ENCODE measurements around the gene WWOX.

Gene WWOX

DNA sequence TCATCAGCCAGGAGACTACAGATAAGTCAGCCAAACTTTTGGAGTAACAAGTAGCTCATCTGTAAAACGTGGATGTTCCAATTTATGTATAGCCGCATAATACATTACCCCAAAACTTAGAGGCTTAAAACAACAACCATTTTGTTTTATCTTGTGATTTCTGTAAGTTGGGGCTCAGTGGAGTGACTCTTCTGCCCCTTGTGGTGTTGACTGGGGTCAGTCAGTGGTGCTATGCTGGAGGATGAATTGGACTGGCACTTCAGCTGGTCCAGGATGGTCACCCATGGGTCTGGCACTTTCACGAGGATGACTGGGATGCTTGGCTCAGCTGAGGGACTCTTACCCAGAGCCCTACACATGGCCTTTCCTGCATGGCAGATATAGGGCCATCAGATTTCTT lies 172.5 kb downstream of the WWOX start:
- TF ChIP-seq MYC (IDR thresholded peaks at IDR 0.05; ENCODE audit: low read depth, low read length) (no peak), POLR2A (IDR thresholded peaks at IDR 0.05; ENCODE audit: extremely low read depth, insufficient read length) (no peak)
- TF ChIP-seq, protein P1, sequence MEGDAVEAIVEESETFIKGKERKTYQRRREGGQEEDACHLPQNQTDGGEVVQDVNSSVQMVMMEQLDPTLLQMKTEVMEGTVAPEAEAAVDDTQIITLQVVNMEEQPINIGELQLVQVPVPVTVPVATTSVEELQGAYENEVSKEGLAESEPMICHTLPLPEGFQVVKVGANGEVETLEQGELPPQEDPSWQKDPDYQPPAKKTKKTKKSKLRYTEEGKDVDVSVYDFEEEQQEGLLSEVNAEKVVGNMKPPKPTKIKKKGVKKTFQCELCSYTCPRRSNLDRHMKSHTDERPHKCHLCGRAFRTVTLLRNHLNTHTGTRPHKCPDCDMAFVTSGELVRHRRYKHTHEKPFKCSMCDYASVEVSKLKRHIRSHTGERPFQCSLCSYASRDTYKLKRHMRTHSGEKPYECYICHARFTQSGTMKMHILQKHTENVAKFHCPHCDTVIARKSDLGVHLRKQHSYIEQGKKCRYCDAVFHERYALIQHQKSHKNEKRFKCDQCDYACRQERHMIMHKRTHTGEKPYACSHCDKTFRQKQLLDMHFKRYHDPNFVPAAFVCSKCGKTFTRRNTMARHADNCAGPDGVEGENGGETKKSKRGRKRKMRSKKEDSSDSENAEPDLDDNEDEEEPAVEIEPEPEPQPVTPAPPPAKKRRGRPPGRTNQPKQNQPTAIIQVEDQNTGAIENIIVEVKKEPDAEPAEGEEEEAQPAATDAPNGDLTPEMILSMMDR (IDR thresholded peaks at IDR 0.05; ENCODE audit: low read depth, low read length): no peak
- TF ChIP-seq, protein P2, sequence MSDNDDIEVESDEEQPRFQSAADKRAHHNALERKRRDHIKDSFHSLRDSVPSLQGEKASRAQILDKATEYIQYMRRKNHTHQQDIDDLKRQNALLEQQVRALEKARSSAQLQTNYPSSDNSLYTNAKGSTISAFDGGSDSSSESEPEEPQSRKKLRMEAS (IDR thresholded peaks at IDR 0.05; ENCODE audit: low read depth, low read length): no peak
- no peak for DNase-seq (ENCODE audit: low read depth)
- no peak overlapping the region for H3K4me3 ChIP-seq (ENCODE audit: low read depth, low read length)

DNA sequence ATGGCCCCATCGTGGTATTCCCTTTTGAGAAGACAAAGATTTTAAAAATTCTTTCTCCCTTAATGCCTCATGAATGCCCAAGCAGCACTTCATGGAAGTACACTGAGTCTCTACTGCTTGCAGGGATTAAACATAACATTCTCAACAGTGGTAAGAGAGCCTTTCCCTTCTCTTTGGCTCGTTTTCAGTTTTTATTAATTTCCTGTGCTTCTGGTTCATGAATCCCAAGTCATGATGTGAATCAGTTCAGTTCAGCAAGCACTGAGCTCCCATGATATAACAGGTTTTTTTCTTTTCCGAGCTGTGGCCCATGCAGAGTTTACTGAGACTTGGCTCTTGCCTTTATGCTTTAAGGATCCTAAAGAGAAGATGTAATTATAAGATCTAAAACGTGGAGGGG lies 175.3 kb downstream of the WWOX start:
- no peak for DNase-seq (ENCODE audit: low read depth)
- no peak for TF ChIP-seq MYC (IDR thresholded peaks at IDR 0.05; ENCODE audit: low read depth, low read length)
- TF ChIP-seq, protein P1 (IDR thresholded peaks at IDR 0.05; ENCODE audit: low read depth, low read length): no peak
- TF ChIP-seq, protein P2 (IDR thresholded peaks at IDR 0.05; ENCODE audit: low read depth, low read length): no peak
- TF ChIP-seq POLR2A (IDR thresholded peaks at IDR 0.05; ENCODE audit: extremely low read depth, insufficient read length): no peak
- H3K4me3 ChIP-seq (ENCODE audit: low read depth, low read length): no peak overlapping the region

DNA sequence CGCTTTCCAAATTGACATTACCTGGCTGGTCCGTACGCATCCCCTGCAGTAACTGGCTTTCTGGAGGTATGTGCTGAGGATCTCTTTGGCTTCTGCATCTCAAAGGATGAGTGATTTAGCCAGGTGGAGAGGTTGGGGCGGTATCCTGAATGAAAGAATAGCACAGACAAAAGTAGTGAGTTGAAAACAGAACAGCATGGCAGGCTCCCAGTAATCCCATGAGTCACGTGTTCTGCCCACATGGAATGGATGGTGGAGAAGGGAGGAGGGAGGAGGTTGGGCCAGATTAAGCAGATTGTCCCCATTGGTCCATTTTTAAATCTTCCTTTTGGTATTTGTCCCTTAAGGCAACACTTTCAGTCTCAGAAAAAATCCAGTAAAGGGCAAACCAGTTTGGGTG lies 176.0 kb downstream of the WWOX start:
- H3K4me3 ChIP-seq (ENCODE audit: low read depth, low read length): no peak overlapping the region
- no peak for DNase-seq (ENCODE audit: low read depth)
- TF ChIP-seq, protein P2 (IDR thresholded peaks at IDR 0.05; ENCODE audit: low read depth, low read length): no peak
- TF ChIP-seq, protein P1 (IDR thresholded peaks at IDR 0.05; ENCODE audit: low read depth, low read length): no peak
- TF ChIP-seq MYC (IDR thresholded peaks at IDR 0.05; ENCODE audit: low read depth, low read length) (no peak), POLR2A (IDR thresholded peaks at IDR 0.05; ENCODE audit: extremely low read depth, insufficient read length) (no peak)

DNA sequence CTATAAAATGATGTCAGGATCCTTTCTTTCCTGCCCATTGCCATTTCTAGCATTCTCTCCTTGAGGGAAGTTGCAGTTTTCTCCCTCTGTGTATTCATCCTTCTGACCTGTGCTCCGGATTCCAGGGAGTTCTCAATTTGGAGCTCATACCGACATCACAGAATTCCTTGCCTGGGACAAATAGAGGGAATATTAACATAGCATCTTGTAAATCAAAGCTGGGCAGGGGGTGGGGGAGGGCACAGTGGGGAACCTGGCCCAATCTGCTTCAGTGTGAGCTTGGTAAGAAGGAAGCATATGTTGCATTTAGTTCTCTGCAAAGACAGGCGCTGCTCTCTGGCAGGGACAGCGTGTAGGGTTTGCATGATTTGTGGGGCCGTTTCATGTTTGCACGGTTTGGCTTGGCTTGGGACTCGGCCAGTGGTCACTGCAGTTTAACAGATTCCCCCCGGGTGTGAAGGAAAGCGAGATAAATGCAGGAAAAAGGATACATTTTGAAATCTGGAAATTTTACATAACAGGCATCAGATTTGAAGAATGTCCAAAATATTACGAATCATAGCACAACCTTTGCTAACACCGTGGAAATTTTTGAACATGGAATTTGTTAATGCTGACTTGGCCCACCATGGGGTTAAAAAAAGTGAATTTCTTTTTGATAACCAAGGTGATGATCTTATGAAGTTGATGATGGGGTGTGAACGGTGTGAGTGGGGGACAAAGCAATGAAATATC lies 178.0 kb downstream of the WWOX start:
- no peak for DNase-seq (ENCODE audit: low read depth)
- TF ChIP-seq POLR2A (IDR thresholded peaks at IDR 0.05; ENCODE audit: extremely low read depth, insufficient read length) (no peak), MYC (IDR thresholded peaks at IDR 0.05; ENCODE audit: low read depth, low read length) (no peak)
- TF ChIP-seq, protein P1 (IDR thresholded peaks at IDR 0.05; ENCODE audit: low read depth, low read length): no peak
- TF ChIP-seq, protein P2 (IDR thresholded peaks at IDR 0.05; ENCODE audit: low read depth, low read length): no peak
- H3K4me3 ChIP-seq (ENCODE audit: low read depth, low read length): no peak overlapping the region

DNA sequence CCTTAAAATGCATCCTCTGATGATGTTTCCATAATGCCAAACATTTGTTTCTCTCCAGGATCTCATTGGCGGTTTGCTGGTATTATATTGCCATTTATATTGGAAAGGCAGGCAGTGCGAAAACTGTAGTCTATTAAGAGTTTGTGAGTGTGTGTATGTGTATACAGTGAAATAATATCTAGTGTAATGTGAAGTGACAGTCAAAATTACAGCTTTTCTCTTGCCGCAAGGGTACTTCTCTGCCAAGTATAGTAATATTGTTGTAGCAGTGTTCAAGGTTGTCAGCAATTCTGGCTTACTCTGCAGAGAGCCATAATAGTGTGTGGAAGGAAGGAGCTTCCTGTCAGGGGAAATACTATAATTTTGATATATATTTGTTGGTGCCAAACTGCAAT lies 178.6 kb downstream of the WWOX start:
- no peak overlapping the region for H3K4me3 ChIP-seq (ENCODE audit: low read depth, low read length)
- TF ChIP-seq MYC (IDR thresholded peaks at IDR 0.05; ENCODE audit: low read depth, low read length) (no peak), POLR2A (IDR thresholded peaks at IDR 0.05; ENCODE audit: extremely low read depth, insufficient read length) (no peak)
- TF ChIP-seq, protein P1 (IDR thresholded peaks at IDR 0.05; ENCODE audit: low read depth, low read length): no peak
- TF ChIP-seq, protein P2 (IDR thresholded peaks at IDR 0.05; ENCODE audit: low read depth, low read length): no peak
- DNase-seq (ENCODE audit: low read depth): no peak

Data from NB4 (cell line).